ENCODE measurements around the gene KPTN. TPM values are rescaled to one million over a fixed set of nuclear protein-coding genes. Genes with fewer than 3 reads are reported as not detected.
A peak's percentile ranks its signal among the peaks of the same experiment; 100 is the strongest.

The KPTN gene
- polyA plus RNA-seq, 3 donors: 9.5 to 9.7 (median 9.5) TPM

DNA sequence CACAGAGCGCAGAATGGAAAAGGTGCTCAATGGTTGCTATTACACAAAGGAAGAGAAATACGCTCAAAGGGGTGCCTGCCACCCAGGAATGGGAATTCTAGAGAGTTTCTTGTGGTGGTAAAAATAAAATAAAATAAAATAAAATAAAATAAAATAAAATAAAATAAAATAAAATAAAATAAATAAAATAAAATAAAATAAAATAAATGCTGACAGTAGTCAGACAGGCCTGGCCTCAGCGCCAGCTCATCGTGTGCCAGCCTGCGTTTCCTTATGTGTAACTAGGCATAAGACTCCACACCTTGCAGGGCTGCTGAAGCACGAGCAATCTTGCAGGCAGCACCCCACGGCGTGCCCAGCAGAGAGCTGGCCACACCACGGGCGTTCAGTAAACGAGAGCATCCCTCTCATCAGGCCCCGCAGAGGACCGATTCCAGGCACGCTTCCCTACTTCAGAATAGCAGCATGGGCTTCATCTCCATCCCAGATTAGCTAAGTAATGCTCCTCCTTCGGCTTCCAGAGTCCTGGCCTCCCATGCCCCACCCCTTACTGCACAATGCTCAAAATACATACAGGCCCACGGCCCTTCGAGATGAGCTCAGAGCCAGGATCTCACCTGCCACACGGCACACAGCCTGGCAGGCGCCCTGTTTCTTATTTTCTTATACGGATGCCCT lies 25.3 kb upstream of the KPTN start:
- 89% methylated on average over 18 of the region's 20 CpGs for WGBS (ENCODE audit: insufficient coverage)
- H3K4me3 ChIP-seq (replicated peaks in 1 of 3; ENCODE audit: low read depth in 2 of 3, low read length in 3 of 3): no peak overlapping the region
- H3K4me1 Mint-ChIP-seq: peaks cover 39% of the 10 kb centered on the region
- intact Hi-C loops (cut with micrococcal nuclease): no loop called here
- H3K4me1 ChIP-seq (ENCODE audit: control insufficient read depth in 1 of 2, insufficient read depth in 2 of 2, low read length in 2 of 2): peaks cover 23 to 24% of the 10 kb centered on the region in 2 donors
- peaks cover 0 to 8% (median 0%) of the 10 kb centered on the region in 3 donors for H3K27me3 Mint-ChIP-seq (ENCODE audit: low read depth in 3 of 3)
- no peak overlapping the region for H2AFZ ChIP-seq (ENCODE audit: insufficient read depth, low read depth, low read length, poor library complexity, severe bottlenecking)
- peaks cover 96% of the 10 kb centered on the region for H4K20me1 ChIP-seq (ENCODE audit: insufficient read depth, low read length)
- H3K79me2 ChIP-seq (ENCODE audit: insufficient read depth, low read length): peaks cover 94% of the 10 kb centered on the region
- H3K36me3 Mint-ChIP-seq: peaks cover 34 to 55% of the 10 kb centered on the region in 2 donors
- H3K27ac Mint-ChIP-seq: peak overlapping the region in 2 of 7 donors; percentile 30 to 71
- H3K9ac ChIP-seq (ENCODE audit: insufficient read depth, low read length, poor library complexity, severe bottlenecking): no peak overlapping the region
- no peak for DNase-seq
- peaks cover 17 to 63% of the 10 kb centered on the region in 2 donors for H3K36me3 ChIP-seq (replicated peaks in 1 of 2; ENCODE audit: control insufficient read depth in 1 of 2, insufficient read depth in 2 of 2, low read length in 2 of 2)
- no peak overlapping the region for H3K4me3 Mint-ChIP-seq
- peak overlapping the region in 1 of 2 donors; percentile 45 for H3K27ac ChIP-seq (ENCODE audit: low read depth in 1 of 2, low read length in 2 of 2)
- no peaks in the 10 kb centered on the region for H3K9me3 ChIP-seq (replicated peaks in 1 of 2; ENCODE audit: control insufficient read depth in 1 of 2, insufficient read depth in 1 of 2, low read length in 2 of 2)
- no peak overlapping the region for H3K4me2 ChIP-seq (replicated peaks; ENCODE audit: extremely low read depth, low read length, poor library complexity, severe bottlenecking)
- no peaks in the 10 kb centered on the region for H3K9me3 Mint-ChIP-seq
- TF ChIP-seq CTCF (IDR thresholded peaks at IDR 0.05): no peak
- H3K27me3 ChIP-seq (ENCODE audit: control insufficient read depth in 2 of 2, insufficient read depth in 2 of 2, low read length in 2 of 2): no peaks in the 10 kb centered on the region

DNA sequence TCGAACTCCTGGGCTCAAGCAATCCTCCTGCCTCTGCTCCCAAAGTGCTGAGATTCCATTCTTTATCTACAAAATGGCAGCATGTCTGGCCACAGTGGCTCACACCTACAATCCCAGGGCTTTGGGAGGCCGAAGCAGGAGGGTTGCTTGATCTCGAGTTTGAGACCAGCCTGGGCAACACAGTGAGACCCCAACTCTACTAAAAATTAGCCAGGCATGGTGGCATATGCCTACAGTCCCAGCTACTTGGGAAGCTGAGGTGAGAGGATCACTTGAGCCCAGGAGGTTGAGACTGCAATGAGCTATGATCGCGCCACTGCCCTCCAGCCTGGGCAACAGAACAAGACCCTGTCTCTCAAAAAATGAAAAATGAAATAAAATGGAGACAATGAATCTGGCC lies 24.7 kb upstream of the KPTN start:
- WGBS (ENCODE audit: insufficient coverage): 95% methylated on average over 2 of the region's 5 CpGs
- H3K4me3 ChIP-seq (replicated peaks in 1 of 3; ENCODE audit: low read depth in 2 of 3, low read length in 3 of 3): no peak overlapping the region
- TF ChIP-seq CTCF (IDR thresholded peaks at IDR 0.05): no peak
- H3K9me3 Mint-ChIP-seq: no peaks in the 10 kb centered on the region
- H3K36me3 ChIP-seq (replicated peaks in 1 of 2; ENCODE audit: control insufficient read depth in 1 of 2, insufficient read depth in 2 of 2, low read length in 2 of 2): peaks cover 22 to 69% of the 10 kb centered on the region in 2 donors
- H3K4me1 ChIP-seq (ENCODE audit: control insufficient read depth in 1 of 2, insufficient read depth in 2 of 2, low read length in 2 of 2): peaks cover 18% of the 10 kb centered on the region in 2 donors
- H3K27ac Mint-ChIP-seq: peak overlapping the region in 1 of 7 donors; percentile 71
- H3K4me3 Mint-ChIP-seq: no peak overlapping the region
- no peaks in the 10 kb centered on the region for H3K27me3 ChIP-seq (ENCODE audit: control insufficient read depth in 2 of 2, insufficient read depth in 2 of 2, low read length in 2 of 2)
- H4K20me1 ChIP-seq (ENCODE audit: insufficient read depth, low read length): peaks cover 99% of the 10 kb centered on the region
- no peak overlapping the region for H2AFZ ChIP-seq (ENCODE audit: insufficient read depth, low read depth, low read length, poor library complexity, severe bottlenecking)
- peaks cover 34% of the 10 kb centered on the region for H3K4me1 Mint-ChIP-seq
- H3K9me3 ChIP-seq (replicated peaks in 1 of 2; ENCODE audit: control insufficient read depth in 1 of 2, insufficient read depth in 1 of 2, low read length in 2 of 2): no peaks in the 10 kb centered on the region
- no peak overlapping the region for H3K9ac ChIP-seq (ENCODE audit: insufficient read depth, low read length, poor library complexity, severe bottlenecking)
- H3K79me2 ChIP-seq (ENCODE audit: insufficient read depth, low read length): peaks cover 94% of the 10 kb centered on the region
- no peak overlapping the region for H3K4me2 ChIP-seq (replicated peaks; ENCODE audit: extremely low read depth, low read length, poor library complexity, severe bottlenecking)
- no peak for DNase-seq
- H3K36me3 Mint-ChIP-seq: peaks cover 38 to 57% of the 10 kb centered on the region in 2 donors
- intact Hi-C loops (cut with micrococcal nuclease): no loop called here
- H3K27ac ChIP-seq (ENCODE audit: low read depth in 1 of 2, low read length in 2 of 2): peak overlapping the region in 1 of 2 donors; percentile 48
- H3K27me3 Mint-ChIP-seq (ENCODE audit: low read depth in 3 of 3): peaks cover 0 to 7% (median 0%) of the 10 kb centered on the region in 3 donors
